Forelimb muscle (tissue), 1 donor: ENCODE data around the gene LYRM7. TPM values are rescaled to one million over a fixed set of nuclear protein-coding genes. Genes with fewer than 3 reads are reported as not detected.
A peak's percentile ranks its signal among the peaks of the same experiment; 100 is the strongest.
"Not testable (repeated sequence)": the region's sequence is repeated elsewhere in the genome, so short reads cannot be mapped to it uniquely, and the experiment has no call there.

Source experiments
- DNase-seq: peaks from one replicate; pipeline ENCODE4 v3.0.0-alpha.2; 2013; ENCODE audit warnings: low read depth
- polyA plus RNA-seq: library from polyadenylated mRNA; unstranded; fragments of 120-200 nt; gene quantifications from one replicate; pipeline ENCODE4 v1.2.1, GENCODE V29; 2013; ENCODE audit not compliant: insufficient read length

LYRM7 gene
- polyA plus RNA-seq, result 11.7 TPM

DNA sequence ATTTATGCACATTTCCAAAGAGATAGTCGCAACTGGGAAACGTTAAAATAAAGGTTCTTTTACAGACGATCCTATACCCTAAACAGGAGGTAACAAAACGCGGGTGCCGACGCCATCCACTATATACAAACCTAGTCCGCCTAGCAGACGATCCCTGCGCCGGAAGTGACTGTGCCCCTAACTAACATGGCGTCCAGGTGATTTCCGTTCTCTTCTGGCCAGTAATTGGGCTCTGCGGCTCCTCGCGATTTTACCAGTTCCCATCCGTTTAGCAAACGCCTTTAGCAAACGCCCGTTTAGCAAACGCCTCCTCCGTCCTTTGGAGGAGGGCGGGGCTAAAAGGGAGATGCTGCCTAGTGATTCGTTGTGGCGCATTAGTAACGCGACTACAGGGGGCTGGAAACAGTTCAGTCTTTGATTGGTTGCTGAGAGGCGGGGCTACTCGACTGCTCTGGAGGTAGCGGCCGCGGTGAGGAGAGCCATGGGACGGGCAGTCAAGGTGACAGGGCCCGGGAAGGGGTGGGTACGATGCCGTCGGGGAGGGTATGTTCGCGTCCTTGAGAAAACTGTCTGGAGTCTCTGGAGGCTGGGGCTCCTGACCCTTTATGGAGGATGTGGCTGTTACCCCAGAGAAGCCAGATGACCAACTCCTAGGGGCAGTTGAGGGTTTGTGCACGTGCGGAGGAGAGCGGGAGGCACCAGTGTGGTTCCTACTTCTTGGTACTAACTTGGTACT is at the start of gene LYRM7:
TSS of gene LYRM7 (plus strand) at position 405 of the 736 bp plus-strand sequence. CDS start at position 482, 77 bp downstream.
- DNase-seq, result peak; percentile 99

DNA sequence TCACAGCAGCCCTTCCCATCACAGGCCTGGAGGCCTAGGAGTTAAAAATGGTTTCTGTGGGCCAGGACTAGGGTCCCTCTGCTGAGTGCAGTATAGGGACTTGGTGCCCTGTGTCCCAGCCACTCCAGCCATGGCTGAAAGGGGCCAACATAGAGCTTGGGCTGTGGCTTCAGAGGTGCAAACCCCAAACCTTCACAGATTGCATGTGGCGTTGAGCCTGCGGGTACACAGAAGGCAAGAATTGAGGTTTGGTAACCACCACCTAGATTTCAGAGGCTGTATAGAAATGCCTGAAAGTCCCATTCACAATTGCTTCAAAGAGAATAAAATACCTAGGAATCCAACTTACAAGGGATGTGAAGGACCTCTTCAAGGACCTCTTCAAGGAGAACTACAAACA is 43.5 kb upstream of the LYRM7 start:
- not testable (repeated sequence) for DNase-seq

DNA sequence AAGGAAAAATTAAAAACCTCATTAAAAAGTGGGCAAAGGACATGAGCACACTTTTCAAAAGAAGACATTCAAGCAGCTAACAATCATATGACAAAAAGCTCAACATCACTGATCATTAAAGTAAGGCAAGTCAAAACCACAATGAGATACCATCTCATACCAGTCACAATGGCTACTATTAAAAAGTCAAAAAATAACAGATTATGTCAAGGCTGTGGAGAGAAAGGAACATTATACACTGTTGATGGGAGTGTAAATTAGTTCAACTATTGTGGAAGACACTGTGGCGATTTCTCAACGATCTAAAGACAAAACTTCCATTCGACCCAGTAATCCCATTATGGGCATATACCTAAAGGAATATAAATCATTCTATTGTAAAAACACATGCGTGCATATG is 41.4 kb upstream of the LYRM7 start:
- no peak for DNase-seq

DNA sequence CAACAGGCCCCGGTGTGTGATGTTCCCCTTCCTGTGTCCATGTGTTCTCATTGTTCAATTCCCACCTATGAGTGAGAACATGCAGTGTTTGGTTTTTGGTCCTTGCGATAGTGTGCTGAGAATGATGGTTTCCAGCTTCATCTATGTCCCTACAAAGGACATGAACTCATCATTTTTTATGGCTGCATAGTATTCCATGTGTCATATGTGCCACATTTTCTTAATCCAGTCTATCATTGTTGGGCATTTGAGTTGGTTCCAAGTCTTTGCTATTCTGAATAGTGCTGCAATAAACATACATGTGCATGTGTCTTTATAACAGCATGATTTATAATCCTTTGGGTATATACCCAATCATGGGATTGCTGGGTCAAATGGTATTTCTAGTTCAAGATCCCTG is 37.7 kb upstream of the LYRM7 start:
- DNase-seq, result not testable (repeated sequence)

DNA sequence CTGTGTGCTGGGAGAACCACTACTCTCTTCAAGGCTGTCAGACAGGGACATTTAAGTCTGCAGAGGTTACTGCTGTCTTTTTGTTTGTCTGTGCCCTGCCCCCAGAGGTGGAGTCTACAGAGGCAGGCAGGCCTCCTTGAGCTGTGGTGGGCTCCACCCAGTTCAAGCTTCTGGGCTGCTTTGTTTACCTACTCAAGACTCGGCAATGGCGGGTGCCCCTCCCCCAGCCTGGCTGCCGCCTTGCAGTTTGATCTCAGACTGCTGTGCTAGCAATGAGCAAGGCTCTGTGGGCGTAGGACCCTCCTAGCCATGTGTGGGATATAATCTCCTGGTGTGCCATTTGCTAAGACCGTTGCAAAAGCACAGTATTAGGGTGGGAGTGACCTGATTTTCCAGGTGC is 32.3 kb upstream of the LYRM7 start:
- DNase-seq, result not testable (repeated sequence)

DNA sequence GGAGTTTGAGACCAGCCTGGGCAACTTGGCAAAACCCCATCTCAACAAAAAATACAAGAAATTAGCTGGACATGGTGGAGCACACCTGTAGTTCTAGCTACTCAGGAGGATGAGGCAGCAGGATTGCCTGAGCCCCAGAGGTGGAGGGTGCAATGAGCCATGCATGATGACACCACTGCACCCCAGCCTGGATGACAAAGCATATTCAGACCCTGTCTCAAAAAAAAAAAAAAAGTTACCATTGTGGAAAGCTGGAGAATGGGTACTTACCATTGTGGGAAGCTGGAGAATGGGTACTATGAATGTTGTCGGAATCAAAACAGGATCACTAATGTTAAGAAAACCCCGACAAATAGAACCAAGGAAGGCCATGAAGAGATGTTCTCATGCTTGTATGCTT is 31.4 kb upstream of the LYRM7 start:
- DNase-seq, result no peak

DNA sequence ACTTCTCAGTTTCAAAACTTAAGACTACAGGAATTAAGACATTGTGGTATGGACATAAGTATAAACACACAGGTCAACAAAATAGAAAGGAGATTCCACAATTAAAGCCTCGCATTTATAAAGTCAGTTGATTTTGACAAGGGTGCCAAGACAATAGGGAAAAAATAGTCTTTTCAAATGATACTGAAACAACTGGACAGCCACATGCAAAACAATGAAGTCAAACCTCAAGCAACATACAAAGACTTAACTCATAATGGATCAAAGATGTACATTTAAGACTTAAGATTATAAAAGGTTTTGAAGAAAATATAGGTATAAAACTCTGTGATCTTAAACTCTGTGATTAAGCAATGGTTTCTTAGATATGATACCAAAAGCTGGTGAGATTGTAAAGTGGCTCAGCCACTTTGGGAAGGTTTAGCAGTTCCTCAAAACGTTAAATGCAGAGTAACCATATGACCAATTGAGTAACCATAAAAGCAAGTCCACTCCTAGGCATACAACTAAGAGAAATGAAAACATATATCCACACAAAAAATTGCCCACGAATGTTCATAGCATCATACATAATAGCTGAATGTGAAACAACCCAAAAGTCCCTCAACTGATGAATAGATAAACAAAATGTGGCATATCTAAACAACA is 27.6 kb upstream of the LYRM7 start:
- no peak for DNase-seq

DNA sequence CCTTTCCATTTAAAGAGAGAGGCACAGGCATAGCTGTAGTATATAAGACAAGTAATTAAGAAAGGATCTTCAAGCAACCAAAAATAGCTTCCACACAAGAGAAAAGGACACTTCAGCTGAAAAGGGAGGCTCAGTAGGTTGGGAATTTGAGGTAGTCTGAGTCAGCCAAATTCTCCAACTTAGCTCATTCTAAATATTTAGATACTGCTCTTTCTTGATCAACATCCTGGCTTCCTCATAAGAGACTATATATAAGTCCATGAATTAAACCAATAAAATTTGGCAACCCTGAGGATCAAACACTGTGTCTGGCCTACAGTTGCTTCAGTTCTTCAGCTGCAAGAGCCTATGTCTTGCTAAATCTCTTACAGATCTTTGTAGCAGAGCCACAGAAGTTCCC is 23.5 kb upstream of the LYRM7 start:
- DNase-seq, result no peak

DNA sequence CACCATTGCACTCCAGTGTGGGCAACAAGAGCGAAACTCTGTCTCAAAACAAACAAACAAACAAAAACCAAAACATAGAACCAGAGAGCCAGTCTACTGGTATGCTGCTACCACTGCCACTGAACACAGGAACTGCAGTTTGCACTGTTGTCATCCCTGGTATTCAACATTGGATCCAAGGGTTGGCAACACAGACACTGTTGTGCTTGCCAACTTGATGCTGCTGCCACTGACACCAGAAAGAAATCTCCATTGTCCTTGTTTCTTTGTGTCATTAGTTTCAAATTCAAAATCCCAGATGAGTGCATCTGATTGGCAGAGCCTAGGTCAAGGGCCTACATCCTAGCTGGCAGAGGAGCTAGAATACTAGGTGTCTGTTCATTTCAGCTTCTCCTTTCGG is 21.9 kb upstream of the LYRM7 start:
- DNase-seq, result no peak

DNA sequence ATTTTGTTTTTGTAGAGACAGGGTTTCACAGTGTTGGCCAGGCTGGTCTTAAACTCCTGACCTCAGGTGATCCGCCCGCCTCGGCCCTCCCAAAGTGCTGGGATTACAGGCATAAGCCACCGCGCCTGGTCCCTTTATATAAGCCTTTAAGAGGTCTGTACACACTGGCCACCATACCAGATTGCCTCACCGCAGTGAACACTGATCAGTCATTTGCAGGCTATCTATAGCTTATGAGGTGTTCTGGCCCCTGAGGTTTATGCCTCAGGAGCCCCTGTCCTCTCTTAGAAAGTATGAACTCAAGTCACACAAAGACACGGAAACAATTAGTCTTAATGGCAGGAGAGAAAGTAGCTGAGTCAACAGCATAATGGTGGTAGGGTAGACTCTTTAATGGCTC is 20.3 kb upstream of the LYRM7 start:
- DNase-seq, result no peak

DNA sequence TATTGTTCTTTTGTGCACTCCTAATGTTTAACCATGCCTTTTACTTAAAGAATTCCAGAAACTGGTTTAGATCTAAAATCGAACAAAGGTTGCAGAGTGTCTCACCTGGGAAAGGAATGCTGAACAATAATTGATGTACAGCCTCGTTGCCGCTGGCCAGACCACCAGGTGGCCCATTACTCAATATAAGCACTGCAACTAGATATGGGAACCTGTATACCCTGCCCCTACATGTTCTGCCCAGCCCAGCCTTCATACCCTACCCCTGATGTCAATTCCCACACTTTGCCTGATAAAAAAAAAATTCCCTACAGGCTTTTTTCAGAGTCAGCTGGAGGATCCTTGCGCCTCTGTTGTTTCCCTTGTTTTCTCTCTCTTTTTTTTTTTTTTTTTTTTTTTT is 19.5 kb upstream of the LYRM7 start:
- no peak for DNase-seq

DNA sequence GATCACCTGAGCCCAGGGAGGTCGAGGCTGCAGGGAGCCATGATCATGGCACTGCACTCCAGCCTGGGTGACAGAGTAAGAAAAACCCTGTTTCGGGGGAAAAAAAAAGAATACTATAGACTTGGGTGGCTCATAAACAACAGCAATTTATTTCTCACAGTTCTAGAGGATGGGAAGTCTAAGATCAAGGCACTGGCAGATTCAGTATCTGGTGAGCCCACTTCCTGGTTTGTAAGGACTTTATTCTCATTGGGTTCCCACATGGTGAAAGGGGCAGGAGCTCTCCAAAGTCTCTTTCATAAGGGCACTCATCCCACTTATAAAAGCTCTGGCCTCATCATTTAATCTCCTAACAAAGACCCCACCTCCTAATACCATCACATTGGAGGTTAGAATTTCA is 14.4 kb upstream of the LYRM7 start:
- no peak for DNase-seq

DNA sequence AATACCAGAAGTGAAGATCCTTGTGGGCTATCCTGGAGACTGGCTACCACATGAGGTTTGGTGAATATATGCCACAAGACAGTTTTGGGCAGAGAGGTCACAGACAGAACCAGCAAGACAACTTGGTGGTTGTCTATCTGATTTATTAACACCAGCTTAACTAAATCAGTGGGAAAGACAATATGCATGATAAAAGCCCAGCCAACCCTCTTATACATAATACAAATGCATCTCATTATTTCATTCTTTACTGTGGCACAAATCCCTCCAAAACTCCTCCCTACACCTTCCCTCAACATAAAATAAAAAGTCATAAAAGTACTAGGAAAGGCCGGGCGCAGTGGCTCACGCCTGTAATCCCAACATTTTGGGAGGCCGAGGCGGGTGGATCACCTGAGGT is 13.8 kb upstream of the LYRM7 start:
- no peak for DNase-seq

DNA sequence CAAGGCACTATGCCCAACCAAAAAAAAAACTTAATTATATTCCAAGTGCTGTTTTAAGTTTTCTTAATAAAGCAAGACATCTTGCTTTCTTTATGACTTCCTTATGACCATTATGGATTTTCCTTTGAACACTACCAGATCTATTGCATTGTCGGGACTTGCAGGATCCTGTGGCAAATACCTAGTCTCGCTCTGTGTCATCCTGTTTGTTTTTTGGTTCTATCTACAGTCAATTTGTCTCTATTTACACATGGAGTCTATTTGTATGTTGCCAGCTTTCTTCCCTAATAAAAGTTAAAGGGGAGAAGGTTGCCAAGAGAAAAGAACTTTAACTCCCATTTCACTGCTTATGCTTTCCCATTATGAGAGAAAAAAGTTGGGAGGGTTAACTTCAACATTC is 10.6 kb upstream of the LYRM7 start:
- no peak for DNase-seq

DNA sequence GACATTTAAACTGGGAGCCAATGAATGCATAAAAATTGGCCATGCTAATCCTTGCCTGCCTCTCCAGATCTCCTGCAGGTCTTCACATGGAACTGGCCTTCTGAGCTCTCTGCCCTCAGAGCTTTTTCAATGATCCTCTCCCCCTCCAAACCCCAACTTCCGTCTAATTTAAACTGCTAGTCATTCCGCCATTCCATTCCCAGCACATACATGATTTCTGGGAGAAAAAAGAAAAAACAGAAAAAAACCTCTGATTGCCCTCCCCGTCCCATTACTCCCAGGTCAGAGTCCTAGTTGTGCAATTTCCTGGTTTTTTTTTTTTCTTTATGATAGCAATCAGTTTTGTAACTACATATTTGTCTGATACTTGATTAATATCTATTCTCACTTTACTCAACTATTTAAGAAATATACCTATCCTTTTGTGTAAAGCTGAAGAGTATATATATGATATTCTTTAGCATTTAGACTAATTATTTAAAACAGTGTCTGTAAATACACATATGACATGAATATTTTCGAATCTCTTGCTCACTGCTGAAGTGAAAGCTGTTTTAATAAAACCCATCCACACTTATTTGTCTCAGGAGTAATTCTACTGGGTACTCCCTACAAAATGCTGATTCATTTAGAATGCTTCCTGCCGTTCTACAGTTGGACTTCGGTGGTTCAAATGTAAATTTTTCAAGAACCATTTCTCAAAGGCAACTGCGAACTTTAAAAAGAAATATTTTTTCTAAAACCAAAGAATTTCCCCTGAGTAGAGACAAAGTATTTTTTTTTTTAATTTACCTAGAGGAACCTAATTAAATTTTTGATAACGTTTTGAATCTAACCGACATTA is 7.2 kb upstream of the LYRM7 start:
- no peak for DNase-seq

DNA sequence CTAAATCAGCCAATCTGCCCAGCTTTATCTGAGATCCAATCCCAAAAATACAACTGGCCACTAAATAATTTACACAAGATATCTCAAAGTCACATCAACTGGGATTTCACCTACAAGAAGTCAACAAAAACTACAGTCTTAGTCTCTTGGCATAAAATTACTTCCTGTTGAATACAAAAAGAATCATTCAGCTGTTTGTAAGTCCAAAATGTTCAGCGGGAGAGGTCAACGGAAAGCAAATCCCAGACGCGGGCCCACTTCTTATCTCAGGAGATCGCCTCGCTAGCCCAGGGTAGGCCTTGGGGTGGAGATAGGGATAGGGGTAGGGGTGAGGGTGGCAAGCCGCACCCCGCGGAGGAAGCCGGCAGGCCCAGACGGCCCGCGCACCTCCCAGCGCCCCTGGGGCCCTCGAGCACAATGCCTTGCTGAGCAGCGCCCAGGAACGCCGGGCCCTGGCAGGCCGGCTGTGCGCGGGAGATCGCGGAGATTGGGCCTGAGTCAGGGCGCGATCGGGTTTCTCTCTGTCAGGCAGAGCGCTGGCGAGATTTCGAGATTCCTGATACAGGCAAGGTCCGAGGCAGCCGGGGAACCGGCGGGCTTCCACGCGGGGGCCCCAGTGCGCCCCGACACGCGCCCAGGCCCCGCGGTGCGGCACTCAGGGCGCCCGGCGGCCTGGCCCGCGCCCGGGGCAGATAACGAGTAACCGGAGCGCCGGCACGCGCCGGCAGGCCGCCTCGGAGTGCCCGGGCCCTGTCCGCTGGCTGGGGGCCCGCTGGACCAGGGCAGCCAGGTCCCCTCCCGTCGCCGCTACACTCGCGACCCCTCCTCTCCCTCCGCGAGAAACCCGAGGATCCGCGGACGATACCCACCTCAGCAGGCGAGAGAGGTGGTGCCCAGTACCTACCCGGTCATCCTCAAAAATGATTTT is 6.3 kb upstream of the LYRM7 start:
- no peak for DNase-seq

DNA sequence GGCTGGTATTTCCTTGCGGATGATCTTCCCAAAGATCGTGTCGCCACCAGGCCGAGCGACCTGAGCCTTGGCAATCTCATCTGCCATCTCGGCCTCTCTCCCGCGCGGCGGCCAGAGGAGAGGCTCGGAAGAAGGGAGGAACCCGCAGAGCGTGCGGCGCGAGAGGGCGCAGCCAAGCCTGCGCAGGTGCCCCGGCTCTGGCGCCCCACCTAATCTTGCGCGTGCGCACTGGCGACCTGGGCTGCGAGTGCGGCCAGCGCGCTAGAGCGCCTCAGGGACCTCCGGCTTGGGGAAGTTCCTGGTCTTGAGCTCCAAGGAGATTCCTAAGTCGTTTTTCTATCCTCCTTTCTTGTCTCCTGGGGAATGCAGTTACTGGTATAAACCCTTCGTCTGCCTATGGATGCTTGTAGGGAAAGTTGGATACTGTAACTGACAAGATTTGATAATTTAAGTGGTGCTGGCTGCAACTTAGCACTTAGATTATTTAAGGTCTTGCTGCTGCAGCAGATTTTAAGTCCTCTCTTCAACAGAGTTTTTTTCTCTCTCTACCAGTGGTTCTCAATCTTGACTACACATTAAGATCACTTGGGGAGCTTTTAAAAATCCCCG is 5.5 kb upstream of the LYRM7 start, which contains the start of gene HINT1:
TSS of gene HINT1 (minus strand) at position 138 of the 609 bp plus-strand sequence. CDS start at position 87, 51 bp downstream.
- DNase-seq, result peak; percentile 58

DNA sequence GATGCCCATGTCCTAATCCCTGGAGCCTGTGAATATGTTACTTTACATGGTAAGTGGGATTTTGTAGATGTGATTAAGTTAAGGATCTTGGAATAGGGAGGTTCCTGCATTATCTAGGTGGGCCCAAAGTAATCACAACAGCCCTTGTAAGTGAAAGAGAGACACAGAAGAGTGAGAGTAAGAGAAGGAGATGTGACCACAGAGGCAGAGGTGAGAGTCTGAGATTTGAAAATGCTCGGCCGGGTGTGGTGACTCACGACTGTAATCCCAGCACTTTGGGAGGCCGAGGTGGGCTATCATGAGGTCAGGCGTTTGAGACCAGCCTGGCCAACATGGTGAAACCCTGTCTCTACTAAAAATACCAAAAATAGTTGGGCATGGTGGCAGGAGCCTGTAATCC is 3.1 kb upstream of the LYRM7 start:
- no peak for DNase-seq

DNA sequence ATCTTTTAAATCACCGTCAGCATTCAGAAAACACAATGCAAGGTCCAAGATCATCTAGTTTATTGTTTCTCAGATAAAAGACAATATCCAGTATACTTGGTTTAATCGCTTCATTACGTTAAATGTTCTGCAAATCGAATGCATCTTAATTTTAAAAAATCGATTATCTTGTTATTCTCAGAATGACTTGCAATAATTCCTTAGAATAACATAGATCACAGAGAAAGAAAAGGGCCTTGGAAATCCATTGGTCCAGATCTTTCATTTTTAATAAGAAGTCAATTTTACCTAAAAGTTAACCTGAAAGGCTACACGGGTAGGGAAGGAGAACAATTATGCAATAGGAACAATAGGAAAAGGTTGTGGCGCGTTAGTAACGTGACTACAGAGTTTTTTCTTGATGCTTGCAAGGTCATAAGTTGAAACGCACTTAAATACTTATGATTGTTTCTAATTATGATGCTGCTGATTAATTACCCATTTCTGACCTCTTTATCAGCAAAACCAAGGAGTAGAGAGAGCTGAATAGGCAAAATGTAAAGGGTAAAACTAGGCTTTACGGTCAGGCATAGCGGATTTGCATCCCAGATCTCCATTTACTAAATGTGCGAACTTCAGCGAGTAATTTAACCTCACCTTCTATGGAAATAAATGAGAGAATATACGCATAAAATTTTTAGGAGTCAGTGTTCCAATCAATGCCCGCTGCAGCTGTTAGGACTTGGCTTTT is 769 bp upstream of the LYRM7 start:
- DNase-seq, result no peak

DNA sequence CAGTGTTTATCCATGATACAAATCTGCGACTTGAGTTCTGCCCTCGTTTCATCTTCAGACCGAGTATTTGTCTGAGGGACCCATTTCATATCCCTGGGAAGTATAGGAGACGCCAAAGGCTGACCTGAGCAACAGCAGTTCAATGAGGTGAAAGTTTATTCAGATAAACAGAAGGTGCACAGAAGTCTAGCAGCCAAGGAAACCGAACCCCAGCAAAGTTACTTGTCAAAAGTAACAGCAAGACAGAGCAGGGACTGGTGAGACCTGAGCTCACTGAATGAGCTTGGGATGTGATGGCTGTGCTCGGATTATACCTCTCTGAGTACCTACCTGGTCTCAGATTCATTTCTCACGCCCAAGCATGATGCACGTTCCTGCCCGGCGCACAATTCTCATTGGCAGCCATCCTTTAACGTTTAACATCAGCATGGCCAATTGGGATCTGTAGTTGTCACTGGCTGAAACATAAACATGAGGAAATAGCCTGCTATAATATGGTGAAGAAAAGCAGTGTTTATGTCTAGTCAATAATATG is 599 bp downstream of the LYRM7 start:
- DNase-seq, result no peak
